AG09309 (cell line): ENCODE data around the gene SPATA12.

Experiments used
- DNase-seq: peaks from one replicate; pipeline ENCODE4 v3.0.0-alpha.2; 2010; ENCODE audit warnings: low read depth
- H3K4me3 ChIP-seq: 2 replicates; pipeline ENCODE4 v1.5.1; 2011; ENCODE audit warnings: mild to moderate bottlenecking, low read depth, low read length, moderate library complexity; ENCODE audit not compliant: control insufficient read depth
- TF ChIP-seq, protein P1 (sequence below): IDR thresholded peaks from 2 replicates; pipeline ENCODE4 v1.5.1; 2011; ENCODE audit warnings: mild to moderate bottlenecking, low read depth, low read length, inconsistent platforms; ENCODE audit not compliant: insufficient read depth, control insufficient read depth; ENCODE audit errors: missing control alignments

SPATA12 gene

DNA sequence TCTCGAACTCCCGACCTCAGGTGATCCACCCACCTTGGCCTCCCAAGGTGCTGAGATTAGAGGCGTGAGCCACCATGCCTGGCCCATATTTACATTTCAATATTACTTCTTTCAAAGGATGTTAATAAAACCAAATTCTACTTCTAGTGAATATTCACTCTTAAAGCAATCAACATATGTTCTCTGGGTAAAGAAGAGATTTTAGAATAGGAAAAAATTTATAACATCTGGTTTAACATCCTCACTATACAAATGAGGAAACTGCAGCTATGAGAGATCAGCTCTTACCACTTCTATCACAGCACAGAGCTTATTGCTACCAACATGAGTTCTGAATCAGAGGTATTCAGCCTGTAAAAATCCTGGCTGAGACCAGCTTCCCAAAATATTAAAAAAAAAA is 56.0 kb downstream of the SPATA12 start:
- no peak for DNase-seq
- H3K4me3 ChIP-seq = no peak overlapping the region
- TF ChIP-seq, protein P1, sequence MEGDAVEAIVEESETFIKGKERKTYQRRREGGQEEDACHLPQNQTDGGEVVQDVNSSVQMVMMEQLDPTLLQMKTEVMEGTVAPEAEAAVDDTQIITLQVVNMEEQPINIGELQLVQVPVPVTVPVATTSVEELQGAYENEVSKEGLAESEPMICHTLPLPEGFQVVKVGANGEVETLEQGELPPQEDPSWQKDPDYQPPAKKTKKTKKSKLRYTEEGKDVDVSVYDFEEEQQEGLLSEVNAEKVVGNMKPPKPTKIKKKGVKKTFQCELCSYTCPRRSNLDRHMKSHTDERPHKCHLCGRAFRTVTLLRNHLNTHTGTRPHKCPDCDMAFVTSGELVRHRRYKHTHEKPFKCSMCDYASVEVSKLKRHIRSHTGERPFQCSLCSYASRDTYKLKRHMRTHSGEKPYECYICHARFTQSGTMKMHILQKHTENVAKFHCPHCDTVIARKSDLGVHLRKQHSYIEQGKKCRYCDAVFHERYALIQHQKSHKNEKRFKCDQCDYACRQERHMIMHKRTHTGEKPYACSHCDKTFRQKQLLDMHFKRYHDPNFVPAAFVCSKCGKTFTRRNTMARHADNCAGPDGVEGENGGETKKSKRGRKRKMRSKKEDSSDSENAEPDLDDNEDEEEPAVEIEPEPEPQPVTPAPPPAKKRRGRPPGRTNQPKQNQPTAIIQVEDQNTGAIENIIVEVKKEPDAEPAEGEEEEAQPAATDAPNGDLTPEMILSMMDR = no peak

DNA sequence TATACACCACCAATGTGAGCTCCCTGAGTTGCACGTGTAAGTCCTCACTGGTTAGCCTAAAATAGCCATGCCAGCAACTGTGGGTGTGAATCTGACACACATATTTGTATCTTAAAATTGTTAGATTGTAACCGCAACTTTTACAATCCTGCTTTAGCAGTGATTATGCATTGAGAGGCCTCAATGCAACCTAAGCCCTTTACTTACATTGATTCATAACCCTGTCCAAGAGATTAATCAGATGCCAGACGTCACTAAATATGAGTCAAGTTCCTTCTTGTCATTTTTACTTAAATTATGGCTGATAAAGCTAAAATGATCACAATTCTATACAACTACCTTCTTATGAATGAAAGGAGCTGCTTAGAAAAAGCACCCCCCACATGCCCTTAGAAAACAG is 57.8 kb downstream of the SPATA12 start:
- no peak overlapping the region for H3K4me3 ChIP-seq
- TF ChIP-seq, protein P1 = no peak
- DNase-seq = no peak

DNA sequence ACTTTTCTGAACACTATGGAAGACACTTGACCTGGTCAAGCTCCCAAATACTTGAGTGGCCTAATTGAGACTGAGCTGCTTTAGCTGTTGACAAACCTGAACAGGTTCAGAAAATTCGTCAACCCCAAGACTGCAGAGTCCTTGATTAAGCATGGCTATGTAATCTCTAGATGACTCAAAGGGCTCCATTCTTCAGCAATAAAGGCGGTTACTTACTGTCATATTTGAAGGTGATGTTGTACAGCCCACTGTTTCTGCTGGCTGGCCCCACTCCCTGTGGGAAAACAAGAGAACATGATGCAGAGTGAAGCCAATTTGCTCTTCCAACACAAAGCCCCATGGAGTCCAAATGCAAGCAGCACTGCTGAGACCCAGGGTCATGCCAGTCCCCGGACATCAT is 59.6 kb downstream of the SPATA12 start:
- TF ChIP-seq, protein P1 = no peak
- DNase-seq = no peak
- no peak overlapping the region for H3K4me3 ChIP-seq

DNA sequence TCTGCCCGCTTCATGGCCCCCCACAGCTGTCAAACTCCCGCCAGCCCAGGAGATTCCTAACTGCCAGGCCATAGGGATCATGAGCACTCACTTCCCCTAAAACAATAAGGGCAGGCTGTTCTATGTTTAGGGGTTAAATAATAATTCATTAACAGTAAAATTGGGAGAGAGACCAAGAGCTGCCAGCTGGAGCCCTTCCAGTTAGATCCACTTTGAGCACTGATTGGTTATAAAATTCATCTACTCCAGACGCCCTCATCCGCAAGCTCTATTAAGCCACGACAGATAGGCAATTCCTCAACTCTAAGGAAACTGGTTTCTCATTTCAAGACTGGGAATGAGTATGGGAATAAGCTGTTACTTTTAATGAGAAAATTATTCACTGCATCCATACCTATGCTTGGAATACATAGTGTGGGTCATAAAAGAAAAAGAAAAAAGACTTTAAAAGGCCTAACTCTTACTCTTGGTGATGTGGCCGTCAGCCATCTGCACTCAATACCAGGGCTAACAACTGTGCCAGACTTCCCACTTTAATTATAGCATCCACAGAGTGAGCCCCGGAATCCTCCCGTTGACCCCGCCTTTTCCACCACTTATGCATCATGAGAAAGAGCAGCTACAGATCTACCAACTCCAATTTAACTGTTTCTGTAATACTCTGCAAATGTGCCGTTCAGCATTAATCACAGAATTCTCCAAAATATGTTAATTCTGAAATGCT is 60.1 kb downstream of the SPATA12 start:
- TF ChIP-seq, protein P1 = no peak
- DNase-seq = no peak
- no peak overlapping the region for H3K4me3 ChIP-seq
